HG03521 (cell line): Measurements from ENCODE around the gene NRG2.

Source experiments
- ATAC-seq: cut with Tn5 transposase; IDR thresholded peaks from one replicate; pipeline ENCODE4 v1.9.1; 2021; ENCODE audit warnings: mild to moderate bottlenecking, moderate library complexity; ENCODE audit not compliant: unreplicated experiment

NRG2 gene

GRCh38 chr5:139910901-139911300 lies 132.2 kb downstream of the NRG2 start:
- ATAC-seq, result no peak

- no peak for ATAC-seq
Observed at GRCh38 chr5:139910036-139910435, 133.1 kb downstream of the NRG2 start.

- no peak for ATAC-seq
Observed at GRCh38 chr5:139908749-139909148, 134.3 kb downstream of the NRG2 start.

GRCh38 chr5:139906661-139907060 lies 136.4 kb downstream of the NRG2 start:
- no peak for ATAC-seq

GRCh38 chr5:139904816-139905661 lies 138.1 kb downstream of the NRG2 start:
- ATAC-seq, result no peak

GRCh38 chr5:139904566-139904815 lies 138.6 kb downstream of the NRG2 start:
- no peak for ATAC-seq

- ATAC-seq, result no peak
Observed at GRCh38 chr5:139903795-139904565, 139.1 kb downstream of the NRG2 start.

GRCh38 chr5:139903450-139903794 lies 139.7 kb downstream of the NRG2 start:
- no peak for ATAC-seq

GRCh38 chr5:139901986-139902385 lies 141.1 kb downstream of the NRG2 start:
- no peak for ATAC-seq

- ATAC-seq, result no peak
Observed at GRCh38 chr5:139901251-139901575, 141.9 kb downstream of the NRG2 start.

GRCh38 chr5:139900546-139901250 lies 142.4 kb downstream of the NRG2 start:
- ATAC-seq, result no peak

GRCh38 chr5:139898981-139899380 lies 144.1 kb downstream of the NRG2 start:
- no peak for ATAC-seq

GRCh38 chr5:139897982-139898381 lies 145.1 kb downstream of the NRG2 start:
- ATAC-seq, result no peak

GRCh38 chr5:139897342-139897741 lies 145.8 kb downstream of the NRG2 start:
- no peak for ATAC-seq

- ATAC-seq, result no peak
Observed at GRCh38 chr5:139896718-139897117, 146.4 kb downstream of the NRG2 start.

GRCh38 chr5:139895647-139896046 lies 147.5 kb downstream of the NRG2 start:
- no peak for ATAC-seq

- ATAC-seq, result no peak
Observed at GRCh38 chr5:139895046-139895445, 148.1 kb downstream of the NRG2 start.

- ATAC-seq, result no peak
Observed at GRCh38 chr5:139893873-139894272, 149.2 kb downstream of the NRG2 start.

- no peak for ATAC-seq
Observed at GRCh38 chr5:139889410-139889809, 153.7 kb downstream of the NRG2 start.

- no peak for ATAC-seq
Observed at GRCh38 chr5:139888370-139888769, 154.7 kb downstream of the NRG2 start.

- no peak for ATAC-seq
Observed at GRCh38 chr5:139886213-139886612, 156.9 kb downstream of the NRG2 start.

GRCh38 chr5:139885857-139886208 lies 157.3 kb downstream of the NRG2 start:
- ATAC-seq, result no peak
